Measurements from ENCODE around the gene ZFP64. TPM values are rescaled to one million over a fixed set of nuclear protein-coding genes. Genes with fewer than 3 reads are reported as not detected.

The ZFP64 gene
- total RNA-seq, 2 donors from 2014 or later: 20.2 to 29.5 TPM

DNA sequence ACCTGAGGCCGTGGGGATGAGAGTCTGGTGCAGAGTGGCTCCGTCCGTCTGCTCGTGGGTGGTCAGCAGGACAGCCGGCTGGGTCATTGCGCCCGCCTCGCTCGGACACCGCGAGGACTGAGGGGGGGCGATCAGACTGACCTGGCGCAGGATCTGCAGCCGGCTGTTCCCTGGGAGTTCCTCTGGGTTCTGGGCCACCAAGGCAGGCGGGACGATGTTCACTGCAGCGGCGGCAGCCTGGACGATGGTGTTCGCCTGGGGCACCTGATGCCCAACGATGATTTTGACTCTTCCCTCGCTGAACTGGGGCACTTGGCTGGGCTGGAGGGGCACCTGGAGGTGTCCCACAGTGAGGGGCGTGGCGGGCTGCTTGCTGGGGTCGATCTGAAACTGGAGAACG lies 39.2 kb downstream of the ZFP64 start:
- H3K4me1 ChIP-seq (replicated peaks): no peaks in the 10 kb centered on the region
- no peak overlapping the region for H3K4me3 ChIP-seq
- peaks cover 0 to 8% of the 10 kb centered on the region in 2 donors for H3K36me3 ChIP-seq
- no peak for DNase-seq (ENCODE audit: low spot score)
- no peaks in the 10 kb centered on the region for H3K9me3 ChIP-seq
- H3K27ac ChIP-seq: no peak overlapping the region
- WGBS: 96% methylated on average over 26 of the region's 26 CpGs
- TF ChIP-seq POLR2A (IDR thresholded peaks at IDR 0.05) (no peak), POLR2AphosphoS5 (IDR thresholded peaks at IDR 0.05) (no peak)
- TF ChIP-seq, protein P1, sequence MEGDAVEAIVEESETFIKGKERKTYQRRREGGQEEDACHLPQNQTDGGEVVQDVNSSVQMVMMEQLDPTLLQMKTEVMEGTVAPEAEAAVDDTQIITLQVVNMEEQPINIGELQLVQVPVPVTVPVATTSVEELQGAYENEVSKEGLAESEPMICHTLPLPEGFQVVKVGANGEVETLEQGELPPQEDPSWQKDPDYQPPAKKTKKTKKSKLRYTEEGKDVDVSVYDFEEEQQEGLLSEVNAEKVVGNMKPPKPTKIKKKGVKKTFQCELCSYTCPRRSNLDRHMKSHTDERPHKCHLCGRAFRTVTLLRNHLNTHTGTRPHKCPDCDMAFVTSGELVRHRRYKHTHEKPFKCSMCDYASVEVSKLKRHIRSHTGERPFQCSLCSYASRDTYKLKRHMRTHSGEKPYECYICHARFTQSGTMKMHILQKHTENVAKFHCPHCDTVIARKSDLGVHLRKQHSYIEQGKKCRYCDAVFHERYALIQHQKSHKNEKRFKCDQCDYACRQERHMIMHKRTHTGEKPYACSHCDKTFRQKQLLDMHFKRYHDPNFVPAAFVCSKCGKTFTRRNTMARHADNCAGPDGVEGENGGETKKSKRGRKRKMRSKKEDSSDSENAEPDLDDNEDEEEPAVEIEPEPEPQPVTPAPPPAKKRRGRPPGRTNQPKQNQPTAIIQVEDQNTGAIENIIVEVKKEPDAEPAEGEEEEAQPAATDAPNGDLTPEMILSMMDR (IDR thresholded peaks at IDR 0.05): no peak
- intact Hi-C loops (cut with DNase I): loop anchor here (10.0 kb wide), 1 partner anchor 518 kb away; no protein-coding TSS in a partner anchor
- H3K27me3 ChIP-seq (replicated peaks; ENCODE audit: insufficient read depth): no peaks in the 10 kb centered on the region

- H3K4me3 ChIP-seq: no peak overlapping the region
- intact Hi-C loops (cut with DNase I): loop anchor here (10.0 kb wide), 1 partner anchor 516 kb away; no protein-coding TSS in a partner anchor
- H3K9me3 ChIP-seq: no peaks in the 10 kb centered on the region
- TF ChIP-seq POLR2A (IDR thresholded peaks at IDR 0.05): no peak
- TF ChIP-seq, protein P1 (IDR thresholded peaks at IDR 0.05): peak; percentile 38 to 63 (median 56)
- peaks cover 0 to 8% of the 10 kb centered on the region in 2 donors for H3K36me3 ChIP-seq
- no peak overlapping the region for H3K27ac ChIP-seq
- no peaks in the 10 kb centered on the region for H3K4me1 ChIP-seq (replicated peaks)
- no peaks in the 10 kb centered on the region for H3K27me3 ChIP-seq (replicated peaks; ENCODE audit: insufficient read depth)
- WGBS: 65% methylated on average over 2 of the region's 2 CpGs
- DNase-seq (ENCODE audit: low spot score): peak; percentile 10
Observed at GRCh38 chr20:52150440-52151258, 40.9 kb downstream of the ZFP64 start.

- no peaks in the 10 kb centered on the region for H3K9me3 ChIP-seq
Observed at GRCh38 chr20:52145587-52145986, 46.0 kb downstream of the ZFP64 start.

DNA sequence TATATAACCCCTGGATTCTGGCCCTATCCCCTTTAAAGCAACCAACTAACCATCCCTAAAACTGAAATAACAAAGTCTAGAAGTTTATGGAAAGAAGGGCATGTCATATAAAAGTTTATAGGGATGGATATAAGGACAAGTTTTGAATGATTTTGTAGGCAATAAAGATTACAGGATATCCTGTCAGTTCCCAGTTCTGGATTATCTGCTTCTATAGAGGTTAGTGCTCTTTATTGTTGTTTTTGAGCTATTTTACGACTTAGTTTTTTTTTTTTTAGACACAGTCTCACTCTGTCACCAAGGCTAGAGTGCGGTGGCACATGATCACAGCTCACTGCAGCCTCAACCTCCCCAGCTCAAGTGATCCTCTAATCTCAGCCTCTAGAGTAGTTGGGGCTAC lies 48.3 kb downstream of the ZFP64 start:
- DNase-seq (ENCODE audit: low spot score): no peak
- Histone ChIP-seq H3K4me3 (no peak overlapping the region), H3K36me3 (no peaks in the 10 kb centered on the region), H3K27me3 (replicated peaks; ENCODE audit: insufficient read depth) (no peaks in the 10 kb centered on the region), H3K27ac (no peak overlapping the region), H3K9me3 (no peaks in the 10 kb centered on the region), H3K4me1 (replicated peaks) (no peaks in the 10 kb centered on the region)
- intact Hi-C loops (cut with DNase I): no loop called here
- 47% methylated on average over 2 of the region's 2 CpGs for WGBS
- TF ChIP-seq POLR2A (IDR thresholded peaks at IDR 0.05) (no peak), POLR2AphosphoS5 (IDR thresholded peaks at IDR 0.05) (no peak)
- TF ChIP-seq, protein P1 (IDR thresholded peaks at IDR 0.05): no peak

More at GRCh38 chr20:52145587-52145986, 46.0 kb downstream of the ZFP64 start:
- no peak for TF ChIP-seq POLR2A (IDR thresholded peaks at IDR 0.05)
- TF ChIP-seq, protein P1 (IDR thresholded peaks at IDR 0.05): no peak
- TF ChIP-seq POLR2AphosphoS5 (IDR thresholded peaks at IDR 0.05): no peak
- intact Hi-C loops (cut with DNase I): no loop called here
- Histone ChIP-seq H3K27me3 (replicated peaks; ENCODE audit: insufficient read depth) (no peaks in the 10 kb centered on the region), H3K36me3 (no peaks in the 10 kb centered on the region), H3K4me1 (replicated peaks) (no peaks in the 10 kb centered on the region), H3K4me3 (no peak overlapping the region), H3K27ac (no peak overlapping the region)
- no peak for DNase-seq (ENCODE audit: low spot score)

GRCh38 chr20:52142757-52143156 lies 48.8 kb downstream of the ZFP64 start:
- TF ChIP-seq POLR2A (IDR thresholded peaks at IDR 0.05) (no peak), POLR2AphosphoS5 (IDR thresholded peaks at IDR 0.05) (no peak)
- TF ChIP-seq, protein P1 (IDR thresholded peaks at IDR 0.05): no peak
- no peaks in the 10 kb centered on the region for H3K36me3 ChIP-seq
- intact Hi-C loops (cut with DNase I): no loop called here
- no peaks in the 10 kb centered on the region for H3K4me1 ChIP-seq (replicated peaks)
- H3K27ac ChIP-seq: no peak overlapping the region
- no peaks in the 10 kb centered on the region for H3K27me3 ChIP-seq (replicated peaks; ENCODE audit: insufficient read depth)
- 87% methylated on average over 2 of the region's 2 CpGs for WGBS
- H3K9me3 ChIP-seq: no peaks in the 10 kb centered on the region
- no peak overlapping the region for H3K4me3 ChIP-seq
- no peak for DNase-seq (ENCODE audit: low spot score)
